ACHN (cell line): ENCODE measurements around the gene FAM20A.
"Not testable (repeated sequence)": the region's sequence is repeated elsewhere in the genome, so short reads cannot be mapped to it uniquely, and the experiment has no call there.

Source experiments
- DNase-seq: peaks from one replicate; pipeline ENCODE4 v3.0.0-alpha.2; 2015
- in situ Hi-C: cut with HindIII; loops from 2 replicates; pipeline ENCODE4 v1.10.0; 2017; ENCODE audit warnings: low sequenced_read_pairs, low pct_ligation_motif_present, low pct_unique_long_range_greater_than_20kb

The FAM20A gene

GRCh38 chr17:68541816-68542215 is 59.4 kb downstream of the FAM20A start:
- DNase-seq = no peak
- in situ Hi-C loops = no loop called here

GRCh38 chr17:68540981-68541380 is 60.2 kb downstream of the FAM20A start:
- no peak for DNase-seq
- in situ Hi-C loops = no loop called here

GRCh38 chr17:68539548-68540467 is 61.4 kb downstream of the FAM20A start:
- in situ Hi-C loops = no loop called here
- DNase-seq = no peak

- no peak for DNase-seq
- in situ Hi-C loops = no loop called here
Measured at GRCh38 chr17:68535922-68536321, 65.2 kb downstream of the FAM20A start.

- DNase-seq = no peak
- in situ Hi-C loops = no loop called here
Measured at GRCh38 chr17:68534695-68535088, 66.5 kb downstream of the FAM20A start.

- no peak for DNase-seq
- in situ Hi-C loops = no loop called here
Measured at GRCh38 chr17:68533887-68534694, 67.1 kb downstream of the FAM20A start.

GRCh38 chr17:68532826-68533225 is 68.3 kb downstream of the FAM20A start:
- in situ Hi-C loops = no loop called here
- no peak for DNase-seq

- DNase-seq = no peak
- in situ Hi-C loops = no loop called here
Measured at GRCh38 chr17:68531252-68531651, 69.9 kb downstream of the FAM20A start.

GRCh38 chr17:68527314-68527713 is 73.9 kb downstream of the FAM20A start:
- no peak for DNase-seq
- in situ Hi-C loops = no loop called here

- in situ Hi-C loops = no loop called here
- DNase-seq = no peak
Measured at GRCh38 chr17:68526548-68526947, 74.6 kb downstream of the FAM20A start.

- in situ Hi-C loops = no loop called here
- DNase-seq = no peak
Measured at GRCh38 chr17:68522266-68522665, 78.9 kb downstream of the FAM20A start.

- no peak for DNase-seq
- in situ Hi-C loops = no loop called here
Measured at GRCh38 chr17:68519911-68520310, 81.3 kb downstream of the FAM20A start.

- in situ Hi-C loops, DNase-seq: not testable (repeated sequence)
Measured at GRCh38 chr17:68519051-68519450, 82.1 kb downstream of the FAM20A start.

GRCh38 chr17:68518063-68518815 is 82.9 kb downstream of the FAM20A start:
- in situ Hi-C loops = no loop called here
- no peak for DNase-seq

GRCh38 chr17:68517605-68518004 is 83.6 kb downstream of the FAM20A start:
- in situ Hi-C loops, DNase-seq: not testable (repeated sequence)

GRCh38 chr17:68516732-68517131 is 84.4 kb downstream of the FAM20A start:
- DNase-seq = no peak

GRCh38 chr17:68514831-68515635 is 86.1 kb downstream of the FAM20A start:
- no peak for DNase-seq

More at GRCh38 chr17:68516732-68517131, 84.4 kb downstream of the FAM20A start:
- in situ Hi-C loops = no loop called here

GRCh38 chr17:68513932-68514331 is 87.2 kb downstream of the FAM20A start:
- in situ Hi-C loops = no loop called here
- DNase-seq = no peak

More at GRCh38 chr17:68514831-68515635, 86.1 kb downstream of the FAM20A start:
- in situ Hi-C loops = no loop called here
